HepG2 (cell line): ENCODE results near the gene GRIK5. TPM values are rescaled to one million over a fixed set of nuclear protein-coding genes. Genes with fewer than 3 reads are reported as not detected.
A peak's percentile ranks its signal among the peaks of the same experiment; 100 is the strongest.

ENCODE experiments used
- DNMT3B ChIP-seq: conservative IDR thresholded peaks from 2 replicates; pipeline ENCODE4 v1.6.1; 2016; ENCODE audit warnings: missing biosample characterization, control low read depth
- FIP1L1 ChIP-seq: fragments of 200-400 bp; formaldehyde crosslinking; IDR thresholded peaks from 2 replicates; pipeline ENCODE4 v1.6.1; 2018; ENCODE audit warnings: low read depth, mild to moderate bottlenecking, low read length, moderate library complexity, borderline replicate concordance; ENCODE audit not compliant: insufficient read depth
- FOXJ3 ChIP-seq: sonication (generic); formaldehyde crosslinking; IDR thresholded peaks from 2 replicates; pipeline ENCODE4 v1.4.0; 2020; ENCODE audit warnings: missing genetic modification reagents, mild to moderate bottlenecking, borderline replicate concordance
- GPN1 ChIP-seq: sonication (generic); formaldehyde crosslinking; IDR thresholded peaks from 2 replicates; pipeline ENCODE4 v1.5.1; 2020; ENCODE audit warnings: missing genetic modification reagents, borderline replicate concordance
- HNF1A ChIP-seq, 2 experiments: sonication (generic) in 1 of 2; formaldehyde crosslinking in 1 of 2; IDR thresholded peaks; 2 replicates each; pipeline versions ENCODE4 v1.4.0 to v1.6.1; 2016 to 2020; ENCODE audit warnings: borderline replicate concordance in 1 of 2, low read depth in 1 of 2, mild to moderate bottlenecking in 1 of 2, missing genetic modification reagents in 1 of 2
- JUNB ChIP-seq: sonication (generic); formaldehyde crosslinking; IDR thresholded peaks from 2 replicates; pipeline ENCODE4 v1.8.0; 2022; ENCODE audit warnings: missing genetic modification reagents, mild to moderate bottlenecking, borderline replicate concordance
- MAF1 ChIP-seq: sonication (generic); formaldehyde crosslinking; IDR thresholded peaks from 2 replicates; pipeline ENCODE4 v1.5.0; 2020; ENCODE audit warnings: missing genetic modification reagents, borderline replicate concordance
- MAFF ChIP-seq: IDR thresholded peaks from 2 replicates; pipeline ENCODE4 v1.6.1; 2011; ENCODE audit warnings: low read depth, low read length, improper control_type of control experiment
- MIER2 ChIP-seq: IDR thresholded peaks from 2 replicates; pipeline ENCODE4 v1.6.1; 2016; ENCODE audit warnings: missing biosample characterization, missing genetic modification reagents
- MTF1 ChIP-seq: sonication (generic); formaldehyde crosslinking; IDR thresholded peaks from 2 replicates; pipeline ENCODE4 v1.5.0; 2020; ENCODE audit warnings: missing genetic modification reagents
- MXD1 ChIP-seq: sonication (generic); formaldehyde crosslinking; IDR thresholded peaks from 2 replicates; pipeline ENCODE4 v1.4.0; 2020; ENCODE audit warnings: mild to moderate bottlenecking, missing genetic modification reagents
- NPAS2 ChIP-seq: sonication (generic); formaldehyde crosslinking; IDR thresholded peaks from 2 replicates; pipeline ENCODE4 v1.8.0; 2022; ENCODE audit warnings: mild to moderate bottlenecking, missing genetic modification reagents, borderline replicate concordance
- RORA ChIP-seq: sonication (generic); formaldehyde crosslinking; IDR thresholded peaks from 2 replicates; pipeline ENCODE4 v1.5.0; 2020; ENCODE audit warnings: mild to moderate bottlenecking, missing genetic modification reagents, moderate library complexity
- ZBTB14 ChIP-seq: sonication (generic); formaldehyde crosslinking; IDR thresholded peaks from 2 replicates; pipeline ENCODE4 v1.4.0; 2020; ENCODE audit warnings: missing genetic modification reagents
- ZNF280B ChIP-seq: sonication (generic); formaldehyde crosslinking; IDR thresholded peaks from 2 replicates; pipeline ENCODE4 v1.5.0; 2020; ENCODE audit warnings: missing genetic modification reagents, mild to moderate bottlenecking, borderline replicate concordance
- ZNF30 ChIP-seq: sonication (generic); formaldehyde crosslinking; IDR thresholded peaks from 2 replicates; pipeline ENCODE4 v1.5.0; 2020; ENCODE audit warnings: mild to moderate bottlenecking, missing genetic modification reagents
- ZNF317 ChIP-seq: sonication (generic); formaldehyde crosslinking; IDR thresholded peaks from 2 replicates; pipeline ENCODE4 v1.5.0; 2020; ENCODE audit warnings: mild to moderate bottlenecking, missing genetic modification reagents
- ZNF382 ChIP-seq: sonication (generic); formaldehyde crosslinking; IDR thresholded peaks from 2 replicates; pipeline ENCODE4 v1.5.0; 2020; ENCODE audit warnings: missing genetic modification reagents, mild to moderate bottlenecking, borderline replicate concordance
- ZNF670 ChIP-seq: sonication (generic); formaldehyde crosslinking; IDR thresholded peaks from 2 replicates; pipeline ENCODE4 v1.8.0; 2022; ENCODE audit warnings: mild to moderate bottlenecking, missing genetic modification reagents, borderline replicate concordance
- ZNF709 ChIP-seq: sonication (generic); formaldehyde crosslinking; IDR thresholded peaks from 2 replicates; pipeline ENCODE4 v1.5.0; 2020; ENCODE audit warnings: mild to moderate bottlenecking, missing genetic modification reagents
- polyA plus RNA-seq, 8 experiments: library from polyadenylated mRNA; depleted of rRNA in 3 of 8; stranded (reverse) in 7 of 8; unstranded in 1 of 8; fragments of >200 nt; fragmentation: Illumina TruSeq in 4 of 8; extraction: Trizol in 4 of 8; gene quantifications; 2 replicates each; pipeline versions ENCODE4 v1.2.1 to v1.2.3, GENCODE V29; 2011 to 2016; ENCODE audit warnings: low read depth in 4 of 8, missing spikeins in 1 of 8, mixed read lengths in 1 of 8; ENCODE audit not compliant: insufficient read depth in 1 of 8
- total RNA-seq, 5 experiments: library from RNA; depleted of rRNA; stranded (reverse); fragments of >200 nt; fragmentation: Illumina TruSeq; extraction: Trizol; gene quantifications; 2 replicates each; pipeline ENCODE4 v1.2.3, GENCODE V29; 2016; ENCODE audit warnings: low read depth in 1 of 5

Gene GRIK5
- total and polyA plus RNA-seq, 2 of the 13 experiments (the other 11 are each of a cell fraction or from before 2014, with no cell fraction given), result not detected

GRCh38 chr19:42075616-42076379 is 5.8 kb upstream of the GRIK5 start, which contains the start of gene ZNF574 (continued):
- no peak for TF ChIP-seq ZBTB14 (CRISPR knock-in tag)
- no peak; the same call in 1 of the 2 replicates for TF ChIP-seq MXD1 (CRISPR knock-in tag)
- no peak for TF ChIP-seq ZNF30
- TF ChIP-seq HNF1A (IDR thresholded peaks at IDR 0.05; ENCODE audit: low read depth), result no peak
- TF ChIP-seq HNF1A (CRISPR knock-in tag; IDR thresholded peaks at IDR 0.05; ENCODE audit: borderline replicate concordance), result no peak; the same call in 1 of the 2 replicates
- no peak for TF ChIP-seq MAF1
- TF ChIP-seq FOXJ3 (CRISPR knock-in tag), result no peak
- TF ChIP-seq MIER2 (CRISPR knock-in tag), result no peak
- TF ChIP-seq ZNF670 (CRISPR knock-in tag), result no peak
- TF ChIP-seq ZNF317 (CRISPR knock-in tag), result peak; percentile 58; the same call in 1 of the 2 replicates
- no peak for TF ChIP-seq MTF1 (CRISPR knock-in tag)
- no peak for TF ChIP-seq DNMT3B (CRISPR knock-in tag)
- no peak for TF ChIP-seq FIP1L1
- 0 out of 2 replicates have a peak, but pooled peaks have one; percentile 28 for TF ChIP-seq JUNB (CRISPR knock-in tag)
- TF ChIP-seq RORA (CRISPR knock-in tag), result no peak
- TF ChIP-seq ZNF280B (CRISPR knock-in tag), result peak; percentile 61
- TF ChIP-seq GPN1 (CRISPR knock-in tag), result no peak
- no peak for TF ChIP-seq MAFF
- peak; percentile 37; the same call in 1 of the 2 replicates for TF ChIP-seq ZNF709 (CRISPR knock-in tag)
- TF ChIP-seq ZNF382 (CRISPR knock-in tag), result no peak
- TF ChIP-seq NPAS2, result no peak
